OCI-LY7 (cell line): Measurements from ENCODE around the gene PMIS2.

Experiments used
- CTCF ChIP-seq: fragments of 200-600 bp; sonication (generic); conservative IDR thresholded peaks from 2 replicates; pipeline ENCODE4 v1.5.1; 2014; ENCODE audit warnings: mild to moderate bottlenecking, antibody characterized with exemption, low read length, moderate library complexity, mixed read lengths
- EZH2phosphoT487 ChIP-seq: fragments of 200-600 bp; sonication (generic); IDR thresholded peaks from 2 replicates; pipeline ENCODE4 v1.6.1; 2018; ENCODE audit warnings: low read depth, borderline replicate concordance, mild to moderate bottlenecking, mixed run types, antibody characterized with exemption, low read length, moderate library complexity, mixed read lengths

GRCh38 chr19:35618857-35619256, 32.9 kb downstream of the PMIS2 start:
- TF ChIP-seq CTCF (0 out of 2 replicates have a peak, but pooled peaks have one; percentile 23), EZH2phosphoT487 (no peak)
